Activated T-cell treated with anti-CD3 and anti-CD28 coated beads, Interleukin-2, amount 50 U/mL, for 1 hour (primary cell): ENCODE results near the gene CAPN11.
"Not testable (repeated sequence)": the region's sequence is repeated elsewhere in the genome, so short reads cannot be mapped to it uniquely, and the experiment has no call there.

Experiments used
- DNase-seq: peaks from one replicate; pipeline ENCODE4 v3.0.0-alpha.2; 2020

CAPN11 gene

GRCh38 chr6:44157152-44157521 lies 1.5 kb upstream of the CAPN11 start:
- DNase-seq = no peak

GRCh38 chr6:44161997-44162338 lies 3.3 kb downstream of the CAPN11 start:
- no peak for DNase-seq

GRCh38 chr6:44162876-44163625 lies 4.4 kb downstream of the CAPN11 start:
- DNase-seq = no peak

- DNase-seq = no peak
Measured at GRCh38 chr6:44166116-44166515, 7.5 kb downstream of the CAPN11 start.

GRCh38 chr6:44166591-44167184 lies 8.1 kb downstream of the CAPN11 start:
- DNase-seq = no peak

GRCh38 chr6:44167567-44167966 lies 8.9 kb downstream of the CAPN11 start:
- DNase-seq = no peak

GRCh38 chr6:44169154-44169553 lies 10.5 kb downstream of the CAPN11 start:
- DNase-seq = no peak

GRCh38 chr6:44169886-44170570 lies 11.4 kb downstream of the CAPN11 start:
- DNase-seq = no peak

GRCh38 chr6:44171899-44172546 lies 13.4 kb downstream of the CAPN11 start:
- no peak for DNase-seq

GRCh38 chr6:44172731-44173500 lies 14.3 kb downstream of the CAPN11 start:
- DNase-seq = peak; percentile 75

GRCh38 chr6:44176130-44176761 lies 17.6 kb downstream of the CAPN11 start:
- no peak for DNase-seq

GRCh38 chr6:44176762-44177509 lies 18.3 kb downstream of the CAPN11 start:
- no peak for DNase-seq

- no peak for DNase-seq
Measured at GRCh38 chr6:44177691-44178423, 19.2 kb downstream of the CAPN11 start.

GRCh38 chr6:44178424-44179071 lies 19.9 kb downstream of the CAPN11 start:
- DNase-seq = no peak

- DNase-seq = no peak
Measured at GRCh38 chr6:44179072-44179536, 20.5 kb downstream of the CAPN11 start.

- DNase-seq = no peak
Measured at GRCh38 chr6:44179648-44180047, 21.0 kb downstream of the CAPN11 start.

- no peak for DNase-seq
Measured at GRCh38 chr6:44180406-44180805, 21.8 kb downstream of the CAPN11 start.

GRCh38 chr6:44180886-44181285 lies 22.3 kb downstream of the CAPN11 start:
- no peak for DNase-seq

GRCh38 chr6:44181784-44182183 lies 23.2 kb downstream of the CAPN11 start:
- not testable (repeated sequence) for DNase-seq

GRCh38 chr6:44182911-44183390 lies 24.3 kb downstream of the CAPN11 start:
- no peak for DNase-seq
